HuH-7.5 (cell line): ENCODE data around the gene MRPS26.
A peak's percentile ranks its signal among the peaks of the same experiment; 100 is the strongest.
"Not testable (repeated sequence)": the region's sequence is repeated elsewhere in the genome, so short reads cannot be mapped to it uniquely, and the experiment has no call there.

Experiments used
- DNase-seq: peaks from one replicate; pipeline ENCODE4 v3.0.0; 2011; ENCODE audit warnings: low spot score

The MRPS26 gene

GRCh38 chr20:3074812-3075211, 29.0 kb downstream of the MRPS26 start:
- no peak for DNase-seq

DNA sequence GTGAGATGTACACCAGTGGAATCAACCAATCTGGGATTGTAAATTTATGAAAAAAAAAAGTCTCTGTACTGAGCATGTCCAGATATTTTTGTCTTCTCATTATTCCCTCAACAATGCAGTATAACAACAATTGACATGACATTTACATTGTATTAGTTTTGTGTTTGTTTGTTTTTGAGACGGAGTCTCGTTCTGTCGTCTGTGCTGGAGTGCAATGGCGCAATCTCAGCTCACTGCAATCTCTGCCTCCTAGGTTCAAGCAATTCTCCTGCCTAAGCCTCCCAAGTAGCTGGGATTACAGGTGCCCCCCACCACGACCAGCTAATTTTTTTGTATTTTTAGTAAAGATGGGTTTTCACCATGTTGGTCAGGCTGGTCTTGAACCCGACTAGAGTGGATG, 29.5 kb downstream of the MRPS26 start:
- not testable (repeated sequence) for DNase-seq

DNA sequence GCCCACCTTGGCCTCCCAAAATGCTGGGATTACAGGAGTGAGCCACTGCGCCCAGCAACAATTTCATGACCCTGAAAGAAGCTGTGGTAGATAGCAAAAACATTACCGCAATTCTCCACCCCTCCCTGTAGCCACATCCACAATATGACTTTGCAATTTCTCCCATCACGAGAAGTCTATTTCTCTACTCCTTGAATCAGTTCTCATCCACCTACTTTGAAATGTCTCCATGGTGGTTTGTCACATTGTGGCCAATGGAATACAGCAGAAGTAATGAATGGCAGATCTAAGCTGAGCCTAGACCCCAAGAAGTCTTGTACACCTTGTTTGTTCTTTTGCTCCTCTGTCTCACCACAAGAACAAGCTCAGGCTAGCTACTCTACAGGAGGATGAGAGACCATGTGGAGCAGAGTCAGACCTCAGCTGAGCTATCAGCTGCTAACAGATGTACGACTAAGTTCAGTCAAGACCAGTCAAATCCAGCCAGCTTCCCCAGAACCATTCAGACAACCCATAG, 31.8 kb downstream of the MRPS26 start:
- no peak for DNase-seq

- no peak for DNase-seq
These were observed 35.1 kb downstream of the MRPS26 start for GRCh38 chr20:3080939-3081388.

DNA sequence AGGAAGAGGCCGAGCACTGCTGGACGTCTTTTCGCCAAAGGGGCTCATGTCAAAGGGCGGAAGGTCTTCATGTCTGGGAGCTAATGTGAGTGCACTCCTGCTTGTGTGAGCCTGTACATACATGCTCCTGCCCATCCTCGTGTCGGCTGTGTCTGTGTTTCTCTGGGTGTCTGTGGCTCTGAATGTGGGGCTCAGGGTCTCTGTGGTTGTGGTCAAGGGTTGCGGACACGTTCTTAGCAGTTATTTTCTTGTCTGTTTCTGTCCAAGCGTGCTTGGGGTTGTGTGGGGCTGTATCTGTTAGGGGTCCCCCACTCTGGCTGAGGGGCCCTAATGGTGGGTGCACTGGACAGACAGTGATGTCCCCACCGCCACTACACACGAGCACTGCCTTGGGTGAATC, 35.8 kb downstream of the MRPS26 start:
- no peak for DNase-seq

- DNase-seq: peak; percentile 76
These were observed 36.6 kb downstream of the MRPS26 start for GRCh38 chr20:3082306-3082951.

DNA sequence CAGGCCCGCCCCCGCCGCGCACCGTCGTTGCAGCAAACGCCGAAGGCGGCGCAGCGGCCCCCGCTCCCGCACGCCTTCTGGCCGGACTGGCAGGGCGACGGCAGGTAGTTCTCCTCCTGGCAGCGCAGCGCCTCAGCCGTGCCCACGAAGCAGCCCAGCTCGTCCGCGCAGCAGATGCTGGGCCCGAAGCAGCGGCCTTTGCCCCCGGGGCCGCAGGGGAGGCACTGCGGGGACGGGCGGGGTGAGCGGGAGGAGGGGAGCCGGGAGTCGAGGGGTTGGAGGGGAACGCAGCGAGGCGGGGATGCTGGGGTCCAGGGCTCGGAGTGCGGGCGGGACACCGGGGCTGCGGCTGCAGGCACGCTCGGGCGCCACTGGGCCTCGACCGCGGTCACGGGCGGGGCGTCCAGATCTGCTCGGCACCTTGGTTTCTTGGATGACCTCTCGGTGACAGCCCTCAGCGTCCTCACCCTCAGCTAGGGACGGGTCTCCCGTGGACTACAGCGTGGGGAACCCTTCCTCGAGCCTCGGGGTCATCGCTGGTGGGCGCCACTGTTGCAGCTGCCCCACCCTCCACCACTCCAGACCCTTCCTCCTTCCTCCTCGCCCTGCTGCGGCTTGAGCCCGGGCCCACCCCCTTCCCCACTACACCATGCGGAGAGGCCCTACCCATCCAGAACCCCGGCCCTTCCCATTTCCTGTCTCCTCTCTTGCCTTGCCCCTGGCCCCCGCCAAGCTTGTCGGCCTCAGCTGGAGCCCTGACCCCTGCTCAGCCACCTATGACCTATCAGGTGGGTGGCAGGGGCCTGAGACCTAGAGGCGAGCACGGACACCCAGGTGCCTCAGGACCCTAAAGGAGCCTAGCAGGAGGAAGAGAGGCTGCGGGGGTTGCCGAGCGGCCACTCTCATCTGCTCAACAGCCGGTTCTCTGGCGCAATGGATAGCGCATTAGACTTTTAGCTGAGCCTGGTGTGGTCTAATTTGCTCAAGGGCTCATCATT, 37.4 kb downstream of the MRPS26 start:
- DNase-seq: no peak

- DNase-seq: no peak
These were observed 38.6 kb downstream of the MRPS26 start, which contains the start of gene AVP for GRCh38 chr20:3084283-3084985. TSS of gene AVP (minus strand) at chr20:3084724. CDS start at chr20:3084674, 50 bp downstream.

DNA sequence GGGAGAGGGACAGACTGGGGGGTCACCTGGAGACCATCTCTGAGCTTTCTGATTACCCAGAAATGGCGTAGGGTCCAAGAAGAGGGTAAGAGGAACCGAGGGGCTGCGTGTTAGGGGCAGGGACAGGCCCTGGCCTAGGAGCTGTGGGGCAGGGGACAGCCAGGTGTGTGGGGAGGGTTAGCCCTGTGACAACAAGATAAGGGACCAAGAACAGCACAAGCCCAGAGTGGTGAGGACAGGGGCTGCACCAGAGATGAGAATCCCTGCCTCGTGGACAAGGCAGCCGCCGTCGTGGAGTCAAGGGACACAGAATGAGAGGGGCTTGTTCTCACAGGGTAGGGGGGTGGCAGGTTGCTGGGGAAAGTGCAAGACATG, 39.1 kb downstream of the MRPS26 start:
- no peak for DNase-seq

GRCh38 chr20:3085571-3086072, 39.8 kb downstream of the MRPS26 start:
- no peak for DNase-seq

DNA sequence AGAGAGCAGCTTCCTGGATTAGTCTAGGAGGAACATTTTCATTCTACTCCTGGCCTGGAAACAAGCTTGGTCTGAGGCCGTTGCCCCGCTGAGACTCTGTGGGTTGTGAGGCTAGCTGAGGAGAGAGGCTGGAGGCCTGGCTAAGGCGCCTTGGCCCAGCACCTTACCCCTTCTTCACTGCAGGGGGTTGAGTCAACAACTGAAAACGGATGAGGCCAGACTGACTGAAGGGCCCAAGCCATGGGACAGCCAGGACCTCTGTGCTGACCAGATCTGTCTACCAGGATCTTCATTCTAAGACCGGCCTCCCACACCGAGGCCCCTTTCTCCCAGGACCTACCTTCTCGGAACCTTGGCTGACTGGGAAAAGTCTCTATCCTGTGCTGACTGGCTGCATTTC, 42.2 kb downstream of the MRPS26 start:
- no peak for DNase-seq

DNA sequence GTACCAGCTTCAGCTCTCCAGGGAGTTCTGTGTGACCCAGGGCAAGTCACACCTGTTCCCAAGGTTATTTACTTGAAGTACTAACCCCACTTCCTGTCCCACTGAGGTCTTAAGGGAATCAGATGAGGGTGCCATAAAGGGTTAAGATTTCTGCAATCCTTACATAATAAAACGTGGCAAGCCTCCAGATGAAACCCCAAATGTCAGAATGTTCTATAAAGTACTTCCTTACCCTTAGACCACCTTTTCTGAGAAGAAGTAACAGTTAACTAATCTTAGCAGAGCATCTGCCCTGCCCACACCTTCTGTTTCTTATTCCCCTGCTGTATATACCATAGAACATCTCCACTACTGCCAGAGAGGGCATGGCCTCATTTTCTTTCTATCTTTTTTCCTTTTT, 44.7 kb downstream of the MRPS26 start:
- no peak for DNase-seq

DNA sequence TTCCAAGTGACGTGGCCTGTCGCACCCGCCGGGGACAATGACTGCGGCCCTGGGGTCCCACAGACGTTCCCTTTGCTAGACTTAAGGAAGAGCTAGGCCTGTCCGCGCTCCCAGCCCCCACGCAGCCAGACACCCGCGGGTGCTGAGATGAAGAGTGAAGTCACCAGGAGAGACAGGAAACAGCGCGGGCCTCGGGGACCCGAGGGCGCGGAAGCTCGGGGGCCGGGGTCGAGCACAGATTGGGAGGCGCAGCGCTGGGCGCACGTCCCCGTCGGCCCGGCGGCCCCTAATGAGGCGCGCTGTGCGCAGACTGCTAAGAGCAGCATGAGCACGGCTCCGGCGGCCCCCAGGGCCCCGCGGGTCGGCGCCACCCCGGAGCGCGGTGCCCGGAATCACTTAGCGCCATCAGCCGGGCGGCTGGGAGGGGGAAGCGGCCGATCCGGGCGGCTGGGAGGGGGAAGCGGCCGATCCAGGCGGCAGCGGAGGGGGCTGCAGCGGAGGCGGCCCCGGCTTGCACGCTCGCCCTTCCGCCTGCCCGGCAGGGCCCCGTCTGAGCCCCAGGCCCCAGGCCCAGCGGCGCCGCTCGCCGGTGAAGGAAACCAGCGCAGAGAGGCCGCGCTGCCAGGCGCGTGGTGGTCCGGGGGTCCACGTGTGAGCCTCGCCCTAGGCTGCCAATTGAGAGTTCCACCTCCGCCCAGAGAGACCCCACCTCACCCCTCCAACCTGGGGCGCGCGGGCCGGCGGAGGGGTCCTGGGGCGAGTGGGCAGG, 46.9 kb downstream of the MRPS26 start:
- peak; percentile 84 for DNase-seq

DNA sequence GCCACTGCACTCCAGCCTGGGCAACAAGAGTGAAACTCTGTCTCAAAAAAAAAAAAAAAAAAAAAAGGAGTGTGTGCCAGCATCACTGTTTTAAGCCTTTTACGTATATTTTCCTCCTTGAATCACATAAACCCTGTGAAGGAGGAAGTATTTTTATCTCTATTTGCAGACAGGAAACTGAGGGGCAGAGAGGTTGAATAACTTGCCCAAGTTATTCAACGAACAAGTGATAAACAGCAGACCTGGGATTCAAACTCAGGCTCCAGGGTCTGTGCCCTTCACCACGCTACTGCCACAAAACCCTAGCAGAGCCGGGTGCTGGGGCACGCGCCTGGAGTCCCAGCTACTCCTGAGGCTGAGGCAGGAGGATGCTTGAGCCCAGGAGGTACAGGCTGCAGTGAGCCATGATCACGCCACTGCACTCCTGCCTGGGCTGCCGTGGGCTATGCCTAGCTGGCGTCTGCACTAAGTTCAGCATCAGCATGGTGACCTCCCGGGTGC, 48.1 kb downstream of the MRPS26 start:
- no peak for DNase-seq

GRCh38 chr20:3094848-3095629, 49.2 kb downstream of the MRPS26 start:
- DNase-seq: no peak
